ENCODE data around the gene PDHB.
"Not testable (repeated sequence)": the region's sequence is repeated elsewhere in the genome, so short reads cannot be mapped to it uniquely, and the experiment has no call there.

Gene PDHB

GRCh38 chr3:58433400-58434167 lies at the start of gene PDHB:
Gene PDHB (minus strand): TSS chr3:58433832. CDS start chr3:58433809, 23 bp downstream.
- peak; percentile 91 for DNase-seq

- no peak for DNase-seq
Observed at GRCh38 chr3:58482917-58483636, 49.4 kb upstream of the PDHB start.

GRCh38 chr3:58480309-58480708 lies 46.7 kb upstream of the PDHB start:
- DNase-seq: no peak

GRCh38 chr3:58478781-58479180 lies 45.1 kb upstream of the PDHB start:
- no peak for DNase-seq

GRCh38 chr3:58474967-58475578 lies 41.4 kb upstream of the PDHB start:
- DNase-seq: no peak

GRCh38 chr3:58474348-58474911 lies 40.8 kb upstream of the PDHB start:
- DNase-seq: peak; percentile 19 to 24

- no peak for DNase-seq
Observed at GRCh38 chr3:58473275-58473674, 39.6 kb upstream of the PDHB start.

GRCh38 chr3:58471025-58471887 lies 37.6 kb upstream of the PDHB start:
- DNase-seq: peak; percentile 96 to 99

GRCh38 chr3:58470363-58471024 lies 36.9 kb upstream of the PDHB start:
- no peak for DNase-seq

- no peak for DNase-seq
Observed at GRCh38 chr3:58469096-58469495, 35.5 kb upstream of the PDHB start.

- DNase-seq: no peak
Observed at GRCh38 chr3:58466899-58467563, 33.4 kb upstream of the PDHB start.

- no peak for DNase-seq
Observed at GRCh38 chr3:58464866-58465265, 31.2 kb upstream of the PDHB start.

GRCh38 chr3:58463942-58464271 lies 30.3 kb upstream of the PDHB start:
- no peak for DNase-seq

- DNase-seq: peak; percentile 65 to 77
Observed at GRCh38 chr3:58463181-58463941, 29.7 kb upstream of the PDHB start.

- no peak for DNase-seq
Observed at GRCh38 chr3:58462829-58463180, 29.2 kb upstream of the PDHB start.

GRCh38 chr3:58459160-58459559 lies 25.5 kb upstream of the PDHB start:
- DNase-seq: no peak

GRCh38 chr3:58452176-58452575 lies 18.5 kb upstream of the PDHB start:
- DNase-seq: no peak

GRCh38 chr3:58441514-58442450 lies 8.2 kb upstream of the PDHB start:
- DNase-seq: no peak

- DNase-seq: not testable (repeated sequence)
Observed at GRCh38 chr3:58440996-58441355, 7.3 kb upstream of the PDHB start.

- not testable (repeated sequence) for DNase-seq
Observed at GRCh38 chr3:58437276-58437675, 3.6 kb upstream of the PDHB start.

Data from AML-193 (cell line).